H7 (cell line): ENCODE results near the gene AP4E1. TPM values are rescaled to one million over a fixed set of nuclear protein-coding genes. Genes with fewer than 3 reads are reported as not detected.
"Not testable (repeated sequence)": the region's sequence is repeated elsewhere in the genome, so short reads cannot be mapped to it uniquely, and the experiment has no call there.

Experiments
- DNase-seq: peaks from one replicate; pipeline ENCODE4 v3.0.0; 2012
- H3K27me3 ChIP-seq: 2 replicates; pipeline ENCODE4 v1.6.0; 2011; ENCODE audit warnings: mild to moderate bottlenecking, low read length; ENCODE audit not compliant: control insufficient read depth, insufficient read depth
- H3K36me3 ChIP-seq: replicated peaks from 2 replicates; pipeline ENCODE4 v1.5.1; 2011; ENCODE audit warnings: low read length; ENCODE audit not compliant: control insufficient read depth, insufficient read depth
- H3K4me3 ChIP-seq: 2 replicates; pipeline ENCODE4 v1.5.1; 2011; ENCODE audit warnings: low read depth, mild to moderate bottlenecking, control low read depth, low read length, moderate library complexity; ENCODE audit not compliant: insufficient read depth
- total RNA-seq: library from RNA; depleted of rRNA; stranded (reverse); fragments of >200 nt; shearing (Covaris generic); gene quantifications from 2 replicates; pipeline ENCODE4 v1.2.3, GENCODE V29; 2014

AP4E1 gene
- total RNA-seq, 1 experiment from 2014 or later: 6.6 TPM

DNA sequence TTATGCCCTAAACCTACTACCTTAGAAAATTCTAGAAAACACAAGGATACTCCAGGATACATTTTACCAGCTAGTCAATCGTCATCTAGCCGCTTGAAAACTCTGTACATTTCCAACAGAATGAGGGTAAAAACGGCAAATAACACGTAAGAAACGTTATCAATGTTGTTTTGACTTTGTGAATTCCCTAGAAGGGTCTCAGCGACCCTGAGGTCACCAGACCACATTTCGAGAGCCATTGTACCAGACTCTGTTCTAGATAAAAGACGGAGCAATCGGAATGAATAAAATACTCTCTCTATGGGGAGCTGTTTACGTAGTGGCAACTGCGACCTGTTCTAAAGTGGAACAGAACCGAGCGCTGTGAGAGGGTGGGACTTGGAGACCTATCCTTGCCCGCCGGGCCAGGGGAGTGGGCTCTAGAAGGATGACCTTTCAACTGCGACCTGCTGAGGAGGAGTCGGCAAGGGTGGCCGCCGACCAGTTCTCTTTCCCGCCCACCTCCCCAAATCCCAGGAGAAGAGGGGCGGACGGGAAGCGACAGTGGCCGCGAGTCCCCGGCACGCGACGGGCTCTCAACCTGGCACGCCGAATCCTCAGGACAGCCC is 778 bp upstream of the AP4E1 start:
- H3K4me3 ChIP-seq: peak overlapping the region; percentile 89
- H3K27me3 ChIP-seq: no peaks in the 10 kb centered on the region
- DNase-seq: no peak
- H3K36me3 ChIP-seq: no peaks in the 10 kb centered on the region; the same call in 1 of the 2 replicates

DNA sequence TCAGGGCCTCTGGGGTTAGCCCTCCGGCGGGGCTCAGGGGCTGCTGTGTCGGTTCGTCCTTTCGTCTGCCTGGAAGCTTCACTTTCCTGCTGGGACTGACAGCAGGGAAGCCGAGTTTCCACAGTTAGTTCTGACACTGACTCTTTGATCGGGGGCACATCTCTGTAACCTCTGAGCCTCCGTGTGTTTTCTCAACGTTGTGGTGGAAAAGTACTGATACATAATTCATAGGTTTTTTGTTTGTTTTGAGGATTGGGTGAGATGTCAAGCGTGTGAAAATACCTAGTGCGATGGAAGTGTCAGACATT is 481 bp downstream of the AP4E1 start:
- Histone ChIP-seq H3K36me3 (no peaks in the 10 kb centered on the region; the same call in 1 of the 2 replicates), H3K27me3 (no peaks in the 10 kb centered on the region), H3K4me3 (peak overlapping the region; percentile 89)
- no peak for DNase-seq

DNA sequence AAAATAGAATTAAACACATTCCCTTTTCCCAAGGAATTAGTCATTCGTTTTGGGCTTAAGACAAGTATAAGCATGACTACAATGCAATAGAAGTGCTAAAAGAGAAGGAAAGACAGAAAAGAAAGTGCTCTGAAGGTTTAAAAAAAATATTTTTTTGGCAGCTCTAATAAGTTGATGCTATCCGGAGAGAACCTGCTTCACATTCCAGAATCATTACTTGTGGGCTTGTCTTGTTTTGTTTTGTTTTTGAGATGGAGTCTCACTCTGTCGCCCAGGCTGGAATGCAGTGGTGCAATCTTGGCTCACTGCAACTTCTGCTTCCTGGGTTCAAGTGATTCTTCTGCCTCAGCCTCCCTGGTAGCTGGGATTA is 1.9 kb downstream of the AP4E1 start:
- H3K27me3 ChIP-seq, H3K4me3 ChIP-seq: not testable (repeated sequence)

DNA sequence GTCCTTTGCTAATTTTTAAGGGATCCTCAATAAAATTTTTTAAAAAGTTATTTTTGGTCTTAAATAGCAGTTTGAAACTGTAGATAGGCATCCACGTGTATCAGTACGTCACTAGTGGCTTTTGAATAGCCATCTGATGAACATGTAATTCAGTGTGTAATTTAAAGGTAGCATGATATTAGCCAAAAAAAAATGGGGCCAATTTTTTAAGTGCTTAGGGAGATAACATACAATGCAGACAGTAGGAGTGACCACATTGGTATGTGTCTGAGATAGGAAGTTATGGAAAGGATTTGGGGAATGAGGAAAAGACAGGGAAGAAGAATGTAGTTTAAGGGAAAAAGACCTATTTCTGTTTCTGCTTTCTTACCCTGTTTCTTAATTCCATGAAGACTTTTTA is 2.5 kb downstream of the AP4E1 start:
- H3K4me3 ChIP-seq: no peak overlapping the region
- H3K27me3 ChIP-seq: no peaks in the 10 kb centered on the region
- no peak for DNase-seq
- H3K36me3 ChIP-seq: no peaks in the 10 kb centered on the region; the same call in 1 of the 2 replicates

More for the DNA sequence above, 1.9 kb downstream of the AP4E1 start:
- not testable (repeated sequence) for H3K36me3 ChIP-seq, DNase-seq

DNA sequence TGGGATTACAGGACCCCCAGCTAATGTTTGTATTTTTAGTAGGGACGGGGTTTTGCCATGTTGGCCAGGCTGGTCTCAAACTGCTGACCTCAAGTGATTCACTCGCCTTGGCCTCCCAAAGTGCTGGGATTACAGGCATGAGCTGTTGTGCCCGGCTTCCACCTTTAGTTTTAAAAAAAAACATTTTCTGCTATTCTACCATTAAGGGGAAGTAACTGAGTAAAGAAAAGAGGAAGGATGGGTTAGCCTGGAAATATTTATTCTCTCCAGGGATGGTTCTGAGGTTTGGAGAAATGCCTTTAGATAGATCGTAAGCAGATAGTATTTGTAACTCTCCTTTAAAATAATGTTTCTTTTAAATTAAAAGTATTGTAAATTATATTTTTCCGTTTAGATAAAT is 3.1 kb downstream of the AP4E1 start:
- Histone ChIP-seq H3K27me3 (no peaks in the 10 kb centered on the region), H3K4me3 (no peak overlapping the region), H3K36me3 (no peaks in the 10 kb centered on the region; the same call in 1 of the 2 replicates)
- no peak for DNase-seq

DNA sequence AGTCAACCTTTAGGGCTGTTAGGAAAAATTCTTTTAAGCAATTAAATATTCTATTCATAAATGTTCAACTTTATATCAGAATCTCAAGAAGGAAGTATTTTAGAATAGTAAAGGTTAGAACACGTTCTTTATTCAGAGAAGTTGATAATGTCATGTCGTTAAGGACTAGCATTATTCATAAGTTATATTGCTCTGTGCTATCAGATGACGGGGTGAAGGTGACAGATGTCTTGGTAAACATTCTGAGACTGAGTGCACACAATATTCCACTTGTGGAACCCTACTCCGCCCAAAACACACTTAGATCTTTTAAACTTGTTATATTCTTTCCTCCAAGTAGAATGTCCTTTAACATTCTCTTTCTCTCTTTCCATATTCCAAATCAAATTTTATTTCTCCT is 7.9 kb downstream of the AP4E1 start:
- no peak for DNase-seq
- no peak overlapping the region for H3K4me3 ChIP-seq
- no peaks in the 10 kb centered on the region for H3K27me3 ChIP-seq
- H3K36me3 ChIP-seq: no peaks in the 10 kb centered on the region; the same call in 1 of the 2 replicates

GRCh38 chr15:50919359-50919758 is 10.9 kb downstream of the AP4E1 start:
- not testable (repeated sequence) for H3K27me3 ChIP-seq, H3K4me3 ChIP-seq, H3K36me3 ChIP-seq, DNase-seq

- H3K27me3 ChIP-seq: no peaks in the 10 kb centered on the region
- no peak for DNase-seq
- H3K36me3 ChIP-seq: peaks cover 2% of the 10 kb centered on the region; the same call in 1 of the 2 replicates
- H3K4me3 ChIP-seq: no peak overlapping the region
Measured at GRCh38 chr15:50925281-50925680, 16.8 kb downstream of the AP4E1 start.

- Histone ChIP-seq H3K36me3 (peaks cover 2% of the 10 kb centered on the region; the same call in 1 of the 2 replicates), H3K27me3 (no peaks in the 10 kb centered on the region), H3K4me3 (no peak overlapping the region)
- no peak for DNase-seq
Measured at GRCh38 chr15:50929062-50929461, 20.6 kb downstream of the AP4E1 start.

DNA sequence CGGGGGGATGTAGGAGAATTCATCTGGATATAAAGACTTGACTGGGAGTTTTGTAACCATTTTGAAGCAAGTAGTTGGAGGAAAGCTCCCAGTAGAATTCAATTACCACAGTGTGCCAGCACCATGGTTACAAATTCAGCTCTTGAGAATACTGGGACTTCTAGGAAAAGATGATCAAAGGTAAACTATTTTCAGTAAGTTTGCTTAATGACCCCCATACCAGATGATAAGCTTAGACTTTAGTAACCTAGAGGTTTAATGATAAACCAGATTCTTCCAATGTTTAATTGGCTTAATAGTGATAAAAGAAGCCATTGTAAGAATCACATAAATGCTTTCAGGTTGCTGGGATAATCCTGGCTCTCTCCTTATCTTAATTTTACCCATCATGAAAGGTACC is 22.3 kb downstream of the AP4E1 start:
- Histone ChIP-seq H3K36me3 (no peaks in the 10 kb centered on the region; the same call in 1 of the 2 replicates), H3K4me3 (no peak overlapping the region), H3K27me3 (no peaks in the 10 kb centered on the region)
- no peak for DNase-seq

DNA sequence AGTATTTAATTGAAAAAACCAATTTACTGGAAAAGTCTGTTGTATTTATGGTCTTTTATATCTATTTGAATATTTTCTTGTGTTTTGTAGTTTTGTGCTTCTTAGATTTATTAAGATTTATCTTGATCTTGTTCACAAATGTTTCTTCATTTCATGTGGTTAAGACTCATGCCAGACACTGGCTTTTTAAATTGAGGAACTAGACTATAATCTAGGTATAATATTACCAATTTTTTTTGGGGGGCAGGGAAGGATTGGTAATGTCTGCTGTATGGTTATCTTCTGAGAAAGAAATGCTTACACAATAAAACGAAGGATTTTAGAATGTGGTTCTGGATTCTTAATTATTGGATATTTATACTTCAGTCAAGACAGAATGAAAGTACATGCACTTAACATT is 24.9 kb downstream of the AP4E1 start:
- H3K27me3 ChIP-seq: no peaks in the 10 kb centered on the region
- no peaks in the 10 kb centered on the region; the same call in 1 of the 2 replicates for H3K36me3 ChIP-seq
- DNase-seq: no peak
- no peak overlapping the region for H3K4me3 ChIP-seq

DNA sequence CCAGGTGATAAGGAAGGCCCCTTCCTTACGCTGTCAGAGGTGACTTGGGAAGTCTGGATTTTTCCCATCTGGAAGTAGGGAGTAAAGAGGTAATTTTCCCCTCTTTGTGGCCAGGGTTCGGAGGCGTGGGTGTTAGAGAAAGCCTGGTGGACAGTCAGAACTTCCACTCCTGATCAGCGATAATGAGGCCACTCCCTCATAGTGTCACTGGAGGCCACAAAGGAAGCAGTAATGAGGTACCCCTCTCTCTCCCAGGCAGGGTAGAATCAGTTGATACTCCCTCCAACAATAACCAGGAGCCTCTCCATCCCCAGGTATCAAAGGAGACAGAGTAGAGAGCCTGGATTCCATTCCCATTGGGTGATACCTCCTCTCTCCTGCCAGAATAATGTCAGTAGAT is 30.0 kb downstream of the AP4E1 start:
- Histone ChIP-seq H3K36me3 (no peaks in the 10 kb centered on the region; the same call in 1 of the 2 replicates), H3K27me3 (no peaks in the 10 kb centered on the region), H3K4me3 (no peak overlapping the region)
- DNase-seq: no peak

DNA sequence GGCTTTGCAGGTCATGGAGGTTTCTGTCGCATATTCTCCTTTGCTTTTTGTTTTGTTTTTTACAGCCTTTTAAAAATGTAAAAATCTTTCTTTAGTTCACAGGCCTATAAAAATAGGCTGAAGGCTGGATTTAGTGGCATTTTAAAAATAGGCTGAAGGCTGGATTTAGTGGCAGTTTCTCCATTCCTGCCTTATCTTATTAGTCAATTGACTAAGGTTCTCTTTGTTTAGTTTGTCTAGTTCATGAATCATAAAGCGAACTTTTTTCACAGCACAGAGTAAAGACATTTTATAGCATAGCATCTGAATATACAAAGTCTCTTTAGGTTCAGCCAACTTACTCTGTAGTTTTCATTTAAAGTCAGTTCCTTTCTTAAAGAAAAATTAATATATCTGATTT is 31.4 kb downstream of the AP4E1 start:
- DNase-seq: no peak
- Histone ChIP-seq H3K36me3 (no peaks in the 10 kb centered on the region), H3K27me3 (no peaks in the 10 kb centered on the region), H3K4me3 (no peak overlapping the region)

GRCh38 chr15:50940506-50940905 is 32.0 kb downstream of the AP4E1 start:
- no peaks in the 10 kb centered on the region for H3K36me3 ChIP-seq
- H3K4me3 ChIP-seq: no peak overlapping the region
- DNase-seq: no peak
- H3K27me3 ChIP-seq: no peaks in the 10 kb centered on the region

- DNase-seq: no peak
- Histone ChIP-seq H3K4me3 (no peak overlapping the region), H3K27me3 (no peaks in the 10 kb centered on the region), H3K36me3 (no peaks in the 10 kb centered on the region)
Measured at GRCh38 chr15:50943638-50944037, 35.2 kb downstream of the AP4E1 start.

- H3K4me3 ChIP-seq: no peak overlapping the region
- H3K27me3 ChIP-seq: no peaks in the 10 kb centered on the region
- no peak for DNase-seq
- H3K36me3 ChIP-seq: no peaks in the 10 kb centered on the region
Measured at GRCh38 chr15:50944672-50945071, 36.2 kb downstream of the AP4E1 start.
